Measurements from ENCODE around the gene S100A2. TPM values are rescaled to one million over a fixed set of nuclear protein-coding genes. Genes with fewer than 3 reads are reported as not detected.
"Not testable (repeated sequence)": the region's sequence is repeated elsewhere in the genome, so short reads cannot be mapped to it uniquely, and the experiment has no call there.

S100A2 gene
- total and polyA plus RNA-seq, 2 of the 13 experiments (the other 11 are each of a cell fraction or from before 2014, with no cell fraction given): 1.2 TPM

GRCh38 chr1:153563991-153564390 is 1.7 kb downstream of the S100A2 start (continued):
- TF ChIP-seq ZNF281 (CRISPR knock-in tag; IDR thresholded peaks at IDR 0.05; ENCODE audit: borderline replicate concordance) (no peak), NAIF1 (CRISPR knock-in tag; IDR thresholded peaks at IDR 0.05; ENCODE audit: borderline replicate concordance) (no peak)

- Histone ChIP-seq H3K9ac (ENCODE audit: insufficient read depth, low read depth, low read length) (no peak overlapping the region), H3K9me3 (ENCODE audit: low read length) (no peaks in the 10 kb centered on the region), H4K20me1 (ENCODE audit: insufficient read depth, low read length) (no peaks in the 10 kb centered on the region), H3K36me3 (replicated peaks in 1 of 2; ENCODE audit: control insufficient read depth in 1 of 2, insufficient read depth in 2 of 2, low read length in 2 of 2) (no peaks in the 10 kb centered on the region), H3K4me2 (ENCODE audit: low read depth, low read length) (no peak overlapping the region), H3K4me1 (ENCODE audit: insufficient read depth, low read length) (peaks cover 33% of the 10 kb centered on the region), H3K27ac (ENCODE audit: extremely low read length, insufficient read depth, low read length) (no peak overlapping the region), H3K79me2 (ENCODE audit: insufficient read depth, low read length) (no peaks in the 10 kb centered on the region), H2AFZ (ENCODE audit: low read length) (no peak overlapping the region), H3K27me3 (ENCODE audit: control insufficient read depth in 1 of 2, insufficient read depth in 2 of 2, low read length in 2 of 2) (no peaks in the 10 kb centered on the region), H3K4me3 (replicated peaks in 1 of 3; ENCODE audit: insufficient read depth in 1 of 3, low read depth in 2 of 3, low read length in 3 of 3) (no peak overlapping the region)
- no TSS peak for BruUV-seq (replicated peaks)
- CTCF ChIA-PET (ENCODE audit: low intra/inter-chr PET ratio, low total read pairs): no interaction called here
- intact Hi-C loops (cut with micrococcal nuclease; ENCODE audit: unreplicated experiment): no loop called here
- POLR2A ChIA-PET: interaction anchor here (1.8 kb wide), 1 partner anchor 11 kb away, joined by 4 read pairs; no protein-coding TSS in a partner anchor
- ATAC-seq (no peak), FAIRE-seq (no peak), DNase-seq (ENCODE audit: low spot score) (no peak)
- in situ Hi-C loops (cut with HindIII; ENCODE audit: extremely low pct_ligation_motif_present, low pct_unique_long_range_greater_than_20kb): no loop called here
- 70% methylated on average over 4 of the region's 6 CpGs for WGBS (ENCODE audit: low lambda C conversion rate)
- no peak for TF ChIP-seq SSRP1 (CRISPR knock-in tag; IDR thresholded peaks at IDR 0.05)
Measured at GRCh38 chr1:153563483-153563901, 2.2 kb downstream of the S100A2 start.

- H3K9ac ChIP-seq (ENCODE audit: insufficient read depth, low read depth, low read length); in situ Hi-C loops (cut with HindIII; ENCODE audit: extremely low pct_ligation_motif_present, low pct_unique_long_range_greater_than_20kb): not testable (repeated sequence)
Measured at GRCh38 chr1:153562021-153562420, 3.6 kb downstream of the S100A2 start.

More at GRCh38 chr1:153562021-153562420, 3.6 kb downstream of the S100A2 start:
- ATAC-seq; BruUV-seq (replicated peaks); FAIRE-seq; H3K9me3 ChIP-seq (ENCODE audit: low read length); H4K20me1 ChIP-seq (ENCODE audit: insufficient read depth, low read length); H2AFZ ChIP-seq (ENCODE audit: low read length); H3K4me2 ChIP-seq (ENCODE audit: low read depth, low read length); H3K27me3 ChIP-seq (ENCODE audit: control insufficient read depth in 1 of 2, insufficient read depth in 2 of 2, low read length in 2 of 2); H3K36me3 ChIP-seq (replicated peaks in 1 of 2; ENCODE audit: control insufficient read depth in 1 of 2, insufficient read depth in 2 of 2, low read length in 2 of 2); CTCF ChIA-PET (ENCODE audit: low intra/inter-chr PET ratio, low total read pairs); intact Hi-C loops (cut with micrococcal nuclease; ENCODE audit: unreplicated experiment); H3K4me3 ChIP-seq (replicated peaks in 1 of 3; ENCODE audit: insufficient read depth in 1 of 3, low read depth in 2 of 3, low read length in 3 of 3); H3K79me2 ChIP-seq (ENCODE audit: insufficient read depth, low read length); H3K27ac ChIP-seq (ENCODE audit: extremely low read length, insufficient read depth, low read length): not testable (repeated sequence)
- DNase-seq (ENCODE audit: low spot score): peak; percentile 46
- POLR2A ChIA-PET: interaction anchor here (0.7 to 1.3 kb wide), 4 partner anchors 9 to 214 kb away, joined by 3 to 5 read pairs (median 3); partner anchors contain the start of genes S100A1 and S100A13
- peak; percentile 27; the same call in 1 of the 2 replicates for TF ChIP-seq ZNF770 (CRISPR knock-in tag; IDR thresholded peaks at IDR 0.05)
- 19% methylated on average over 2 of the region's 3 CpGs for WGBS (ENCODE audit: low lambda C conversion rate)
- H3K4me1 ChIP-seq (ENCODE audit: insufficient read depth, low read length): peaks cover 19% of the 10 kb centered on the region

All from HepG2 (cell line).